Stimulated activated CD4-positive, alpha-beta T cell treated with anti-CD3 and anti-CD28 coated beads, Interleukin-12 subunit alpha, Interleukin-12 subunit beta, amount 100 ng/mL, for 48 hours (primary cell): ENCODE measurements around the gene AGBL1.

Source experiments
- DNase-seq, 3 donors: peaks; one replicate each; pipeline ENCODE4 v3.0.0-alpha.2; 2020; ENCODE audit warnings: low read depth in 2 of 3, low spot score in 1 of 3

The AGBL1 gene

DNA sequence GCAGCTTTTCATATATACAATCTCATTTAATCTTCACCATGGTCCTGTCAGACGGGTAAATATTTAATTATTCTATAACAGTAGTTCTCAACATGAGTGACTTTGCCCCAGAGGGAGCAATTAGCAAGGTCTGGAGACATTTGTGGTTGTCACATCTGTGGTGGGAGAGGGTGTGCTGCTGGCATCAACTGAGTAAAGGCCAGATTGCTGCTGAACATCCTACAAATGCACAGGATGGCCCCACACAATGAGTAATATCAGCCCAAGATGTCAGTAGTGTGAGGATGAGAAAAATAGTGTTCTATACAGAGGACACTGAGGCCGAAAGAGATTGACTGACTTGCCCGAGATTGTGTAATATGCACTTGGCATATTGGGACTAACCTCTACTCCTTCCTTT, 156.0 kb downstream of the AGBL1 start:
- DNase-seq: no peak

- DNase-seq: no peak
These were observed 156.9 kb downstream of the AGBL1 start for GRCh38 chr15:86236356-86237110.

GRCh38 chr15:86237111-86237500, 157.4 kb downstream of the AGBL1 start:
- no peak for DNase-seq

DNA sequence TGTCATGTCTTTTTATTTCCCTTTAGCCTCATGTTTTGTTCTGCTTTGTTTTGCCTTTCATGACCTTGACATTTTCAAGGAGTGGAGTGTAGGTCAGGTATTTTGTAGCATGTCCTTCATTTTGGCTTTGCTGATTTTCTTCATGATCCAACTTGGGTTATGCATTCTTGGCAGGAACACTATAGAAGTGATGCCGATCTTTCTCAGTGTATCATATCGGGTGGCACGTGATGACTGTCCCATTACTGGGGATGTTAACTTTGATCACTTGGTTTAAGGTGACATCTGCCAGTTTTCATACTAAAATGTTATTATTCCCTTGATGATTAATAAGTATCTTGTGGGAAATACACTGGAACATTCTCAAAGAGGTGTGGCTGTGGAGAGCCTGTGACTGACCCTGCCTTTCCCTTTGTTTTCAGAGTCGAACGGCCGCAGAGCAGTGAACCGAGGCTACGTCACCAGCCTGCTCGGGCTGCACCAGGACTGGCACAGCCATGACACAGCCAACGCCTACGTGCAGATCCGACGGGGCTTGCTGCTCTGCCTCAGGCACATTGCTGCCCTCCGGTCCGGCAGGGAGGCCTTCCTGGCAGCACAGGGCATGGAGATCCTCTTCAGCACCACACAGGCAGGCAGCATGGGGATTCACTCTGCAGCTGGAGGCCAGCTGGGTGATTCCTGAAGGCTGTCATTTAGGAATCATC, 167.7 kb downstream of the AGBL1 start:
- no peak for DNase-seq

GRCh38 chr15:86255247-86255646, 175.6 kb downstream of the AGBL1 start:
- no peak for DNase-seq

- no peak for DNase-seq
These were observed 177.0 kb downstream of the AGBL1 start for GRCh38 chr15:86256628-86257027.

GRCh38 chr15:86259589-86259988, 179.9 kb downstream of the AGBL1 start:
- DNase-seq: no peak

DNA sequence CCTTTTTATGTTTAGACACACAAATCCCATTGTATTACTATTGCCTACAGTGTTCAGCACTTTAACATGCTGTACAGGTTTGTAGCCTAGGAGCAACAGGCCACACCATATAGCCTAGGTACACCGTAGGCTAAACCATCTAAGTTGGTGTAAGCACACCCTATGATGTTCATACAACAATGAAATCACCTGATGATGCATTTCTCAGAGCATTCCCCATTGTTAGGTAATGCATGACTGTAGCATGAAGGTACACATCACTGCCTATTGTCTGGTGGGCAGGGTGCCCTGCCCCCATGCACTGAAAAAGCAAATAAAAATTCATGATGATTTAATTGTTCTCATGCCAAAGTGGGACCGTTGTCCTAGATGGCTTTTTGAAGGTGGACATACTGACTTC, 183.6 kb downstream of the AGBL1 start:
- no peak for DNase-seq

DNA sequence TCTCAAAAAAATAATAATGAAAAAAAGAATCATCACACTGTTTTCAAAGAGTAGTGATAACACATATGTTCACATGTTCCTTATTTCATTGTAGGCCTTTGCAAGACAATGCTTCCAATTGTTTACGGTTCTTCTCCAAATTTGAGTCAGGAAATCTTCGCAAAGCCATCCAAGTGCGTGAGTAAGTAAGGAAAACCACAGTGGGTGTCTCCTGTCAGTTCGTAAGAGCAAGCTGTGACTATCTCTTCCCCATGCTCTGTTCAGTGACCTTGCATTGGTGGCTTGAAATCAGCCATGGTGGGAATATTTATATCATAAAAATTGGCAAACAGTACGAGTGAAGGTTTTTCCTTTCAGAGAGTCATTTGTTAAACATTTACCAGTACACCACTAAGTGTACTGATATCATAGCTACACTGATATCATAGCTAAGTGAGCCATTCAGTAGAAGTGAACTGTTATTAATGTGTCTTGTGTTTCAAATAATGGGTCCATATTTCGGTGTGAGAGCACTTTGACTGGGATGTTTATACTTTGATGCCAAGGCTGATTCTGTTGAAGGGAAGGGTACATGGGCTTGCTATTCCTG, 187.3 kb downstream of the AGBL1 start:
- no peak for DNase-seq

DNA sequence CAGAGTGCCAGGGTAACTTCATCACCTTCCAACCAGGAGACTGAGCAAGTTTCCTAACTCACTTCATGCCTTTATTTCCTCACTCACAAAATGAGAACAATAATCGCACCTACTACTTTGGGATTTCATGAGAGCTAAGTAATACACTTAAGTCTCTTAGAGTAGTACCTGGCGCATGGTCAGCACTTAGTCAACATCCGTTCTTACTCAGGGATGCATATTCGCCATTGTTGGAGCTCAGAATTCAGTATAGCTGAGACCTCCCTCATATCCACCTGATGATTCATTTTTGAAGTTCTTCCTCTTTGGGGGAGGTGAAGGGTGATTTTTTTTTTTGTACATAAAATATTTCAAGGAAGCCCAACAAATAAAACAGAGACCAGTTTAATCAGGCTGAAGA, 188.2 kb downstream of the AGBL1 start:
- DNase-seq: no peak

DNA sequence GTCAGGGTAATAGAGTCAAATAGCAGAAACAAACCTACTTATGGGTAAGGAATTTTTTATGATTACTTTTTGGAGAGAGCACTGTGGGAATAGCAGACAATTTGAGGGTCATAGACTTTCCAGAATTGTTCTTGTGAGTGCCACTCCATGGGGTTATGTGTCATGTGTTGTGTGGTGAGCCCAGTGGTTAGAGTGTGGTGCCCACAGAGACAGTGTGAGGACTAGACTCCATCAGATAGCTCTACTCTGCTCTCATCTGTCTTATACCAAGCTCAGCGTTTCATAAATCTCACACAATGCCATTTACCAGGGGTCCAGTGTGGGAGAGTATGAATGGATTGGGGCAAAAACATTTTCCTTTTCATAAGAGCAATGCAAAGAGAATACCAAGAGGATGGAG, 188.9 kb downstream of the AGBL1 start:
- DNase-seq: no peak

DNA sequence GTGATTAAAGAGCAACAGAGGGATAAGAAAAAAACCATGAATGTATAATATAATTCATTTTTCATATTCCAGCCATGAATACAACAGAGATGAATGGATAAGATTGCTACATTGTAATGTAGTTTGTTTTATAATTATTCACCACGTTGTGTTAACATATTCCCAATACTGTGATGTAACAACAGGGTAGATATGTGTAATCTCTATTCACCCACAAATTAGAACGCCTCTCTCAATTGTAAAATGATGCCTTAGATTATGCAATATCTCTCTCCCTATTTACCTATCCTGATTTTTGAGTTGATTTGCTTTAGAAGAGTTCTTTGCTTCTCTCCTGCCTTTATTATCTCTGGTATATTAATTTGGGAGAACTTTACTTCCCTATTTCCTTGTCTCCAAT, 193.6 kb downstream of the AGBL1 start:
- no peak for DNase-seq

- no peak for DNase-seq
These were observed 195.7 kb downstream of the AGBL1 start for GRCh38 chr15:86275361-86275760.

DNA sequence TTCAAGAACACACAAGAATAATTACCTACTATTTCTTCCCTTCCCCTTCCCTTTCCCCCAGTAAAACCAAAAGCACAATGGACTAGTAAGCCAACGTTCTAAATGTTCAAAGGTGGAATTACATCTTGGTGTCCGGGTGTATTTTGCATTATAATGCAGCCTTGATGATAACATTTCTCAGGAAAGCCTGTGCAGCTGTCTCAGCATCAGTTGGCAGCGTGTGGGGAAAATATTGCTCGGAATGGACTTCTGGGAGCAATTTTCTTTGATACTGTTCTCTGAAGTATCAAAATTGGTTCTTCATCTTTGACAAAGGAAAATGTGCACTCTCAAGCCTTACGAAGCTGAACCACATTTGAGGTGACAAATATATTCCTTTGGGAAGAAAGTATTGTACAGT, 198.9 kb downstream of the AGBL1 start:
- no peak for DNase-seq

- DNase-seq: no peak
These were observed 205.0 kb downstream of the AGBL1 start for GRCh38 chr15:86284635-86285034.

- no peak for DNase-seq
These were observed 215.8 kb downstream of the AGBL1 start for GRCh38 chr15:86295511-86295910.

GRCh38 chr15:86296769-86297168, 217.1 kb downstream of the AGBL1 start:
- DNase-seq: no peak

DNA sequence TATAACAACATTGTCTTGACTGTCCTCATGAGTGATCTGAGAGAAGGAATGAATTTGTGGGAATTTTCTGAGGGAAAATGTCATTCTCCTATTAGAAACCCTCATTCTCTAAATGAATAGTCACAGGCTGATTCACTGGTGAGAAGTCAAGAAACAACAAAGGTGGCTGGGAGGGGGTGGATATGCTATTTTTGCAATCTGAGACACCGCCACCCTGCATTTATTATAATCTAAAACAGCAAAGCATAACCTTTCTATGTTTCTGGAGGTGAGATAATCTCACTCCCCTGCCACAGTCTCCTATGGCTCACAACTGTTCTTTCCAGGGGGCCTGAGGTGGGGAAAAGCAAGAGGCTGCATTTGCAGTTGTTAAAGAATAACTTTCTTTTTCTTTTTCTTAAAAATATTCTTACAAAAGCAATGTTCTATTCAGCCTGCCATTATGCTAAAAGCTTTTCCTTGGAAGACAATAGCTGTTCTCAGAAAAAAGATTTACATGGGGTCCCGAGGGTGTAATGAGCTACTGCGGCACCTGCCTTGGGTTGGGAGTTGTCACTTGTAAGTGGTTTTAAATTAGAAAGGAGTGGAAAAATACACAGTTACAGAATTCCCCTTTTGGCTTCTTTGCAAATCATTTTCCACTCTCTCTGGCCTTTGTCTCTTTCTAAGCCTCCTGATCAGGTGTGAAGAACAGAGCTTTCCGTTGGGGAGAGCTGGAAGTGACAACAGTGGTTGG, 220.9 kb downstream of the AGBL1 start:
- DNase-seq: no peak

DNA sequence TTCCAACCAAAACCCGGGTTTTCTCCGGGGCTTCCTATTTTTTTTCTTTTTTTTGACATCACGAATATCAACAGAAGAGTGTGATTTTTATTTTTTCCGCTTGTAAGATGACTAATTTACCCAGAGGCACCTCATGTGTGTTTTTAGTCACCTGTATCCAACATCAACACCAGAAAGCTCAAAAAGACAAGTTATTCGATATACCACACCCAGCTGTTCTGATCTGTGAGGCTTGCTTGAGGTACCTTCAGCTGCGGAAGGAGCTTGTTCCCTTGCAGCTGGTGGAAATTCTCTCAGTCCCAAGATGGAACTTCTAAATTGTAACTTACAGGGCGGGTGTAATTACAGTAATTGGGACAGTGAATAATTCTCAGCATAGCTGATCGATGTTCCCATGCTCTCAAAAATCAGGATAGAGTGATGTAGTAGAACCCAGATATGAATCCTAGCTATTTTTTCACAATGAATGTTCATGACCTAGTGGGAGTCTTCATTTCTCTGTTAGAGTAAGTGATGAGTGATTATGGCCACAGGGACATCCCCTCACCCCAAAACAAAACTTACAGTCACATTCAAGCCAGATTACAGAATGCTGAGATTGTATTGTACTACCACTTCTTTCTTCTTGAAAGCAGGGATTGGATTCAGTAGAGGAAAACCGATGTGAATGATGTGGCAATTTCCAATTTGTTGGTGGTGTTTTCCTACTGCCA, 232.1 kb downstream of the AGBL1 start:
- no peak for DNase-seq

DNA sequence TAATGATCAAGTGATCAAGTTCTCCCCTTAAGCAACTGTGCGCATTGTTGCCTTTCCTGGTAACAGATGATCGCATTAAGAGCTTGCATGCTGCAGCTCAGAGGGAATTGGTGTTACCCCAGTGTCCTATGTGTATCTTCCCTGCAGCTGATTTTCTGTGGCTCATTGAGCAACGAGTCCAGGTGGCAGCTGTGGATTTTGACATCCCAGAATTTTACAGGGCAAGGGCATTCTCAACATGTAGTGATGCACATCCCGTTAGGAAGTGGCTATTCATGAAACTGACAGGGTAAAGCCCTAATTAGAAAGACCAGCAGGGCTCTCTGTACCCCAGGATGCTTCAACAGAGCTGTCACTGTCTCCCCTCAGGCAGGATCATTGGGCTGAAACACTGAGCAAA, 232.8 kb downstream of the AGBL1 start:
- DNase-seq: no peak

DNA sequence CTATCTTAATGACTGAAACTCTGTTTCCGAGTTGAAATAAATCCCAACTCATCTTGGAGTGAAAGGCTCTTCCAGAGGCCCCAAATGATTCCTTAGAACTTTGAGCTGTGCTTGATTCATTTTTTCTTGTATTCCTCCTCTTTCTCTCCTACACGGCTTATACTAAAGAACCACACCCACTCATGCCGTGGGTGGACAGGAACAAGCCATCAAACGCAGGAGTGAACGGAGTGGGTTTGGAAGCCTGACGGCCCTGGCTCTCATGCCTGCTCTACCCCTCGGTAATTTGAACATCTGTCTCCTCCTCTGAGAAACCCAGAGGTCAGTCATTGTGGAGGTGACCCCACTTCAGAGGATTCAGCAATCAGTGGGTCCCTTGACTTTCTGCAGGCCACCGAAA, 236.5 kb downstream of the AGBL1 start:
- no peak for DNase-seq
